ENCODE measurements around the gene ACSS3.

GRCh38 chr12:81166790-81167189 is 88.9 kb downstream of the ACSS3 start:
- TF ChIP-seq CTCF (IDR thresholded peaks at IDR 0.05) (no peak), EZH2 (IDR thresholded peaks at IDR 0.05; ENCODE audit: borderline replicate concordance, insufficient read depth, low read depth, low read length, poor library complexity, severe bottlenecking) (no peak)
